ENCODE data around the gene SPINK4.

Gene SPINK4

GRCh38 chr9:33264003-33264472, 24.1 kb downstream of the SPINK4 start:
- no peak for TF ChIP-seq CTCF (IDR thresholded peaks at IDR 0.05; ENCODE audit: extremely low read depth, insufficient read depth, missing control alignments)
- in situ Hi-C loops (cut with MboI; ENCODE audit: low pct_unique_long_range_greater_than_20kb, low sequenced_read_pairs, unreplicated experiment), result no loop called here
- peak; percentile 54 for DNase-seq (ENCODE audit: low spot score)

GRCh38 chr9:33264473-33265177, 24.7 kb downstream of the SPINK4 start, which contains the start of the genes BAG1 and CHMP5:
Gene BAG1 (minus strand): TSS chr9:33264708.
Gene CHMP5 (plus strand): TSS chr9:33265049. CDS start chr9:33265079, 30 bp downstream.
- TF ChIP-seq CTCF (IDR thresholded peaks at IDR 0.05; ENCODE audit: extremely low read depth, insufficient read depth, missing control alignments), result peak; percentile 17
- DNase-seq (ENCODE audit: low spot score), result peak; percentile 99
- in situ Hi-C loops (cut with MboI; ENCODE audit: low pct_unique_long_range_greater_than_20kb, low sequenced_read_pairs, unreplicated experiment), result no loop called here

- DNase-seq (ENCODE audit: low spot score), result no peak
- in situ Hi-C loops (cut with MboI; ENCODE audit: low pct_unique_long_range_greater_than_20kb, low sequenced_read_pairs, unreplicated experiment), result no loop called here
- TF ChIP-seq CTCF (IDR thresholded peaks at IDR 0.05; ENCODE audit: extremely low read depth, insufficient read depth, missing control alignments), result no peak
Measured at GRCh38 chr9:33265211-33265865, 25.4 kb downstream of the SPINK4 start.

GRCh38 chr9:33267151-33267767, 27.3 kb downstream of the SPINK4 start:
- DNase-seq (ENCODE audit: low spot score), result no peak
- in situ Hi-C loops (cut with MboI; ENCODE audit: low pct_unique_long_range_greater_than_20kb, low sequenced_read_pairs, unreplicated experiment), result no loop called here
- no peak for TF ChIP-seq CTCF (IDR thresholded peaks at IDR 0.05; ENCODE audit: extremely low read depth, insufficient read depth, missing control alignments)

GRCh38 chr9:33270146-33270545, 30.2 kb downstream of the SPINK4 start:
- no peak for DNase-seq (ENCODE audit: low spot score)
- in situ Hi-C loops (cut with MboI; ENCODE audit: low pct_unique_long_range_greater_than_20kb, low sequenced_read_pairs, unreplicated experiment), result no loop called here
- TF ChIP-seq CTCF (IDR thresholded peaks at IDR 0.05; ENCODE audit: extremely low read depth, insufficient read depth, missing control alignments), result no peak

- DNase-seq (ENCODE audit: low spot score), result no peak
- no peak for TF ChIP-seq CTCF (IDR thresholded peaks at IDR 0.05; ENCODE audit: extremely low read depth, insufficient read depth, missing control alignments)
- in situ Hi-C loops (cut with MboI; ENCODE audit: low pct_unique_long_range_greater_than_20kb, low sequenced_read_pairs, unreplicated experiment), result no loop called here
Measured at GRCh38 chr9:33272061-33272460, 32.1 kb downstream of the SPINK4 start.

Measured in GM13977 (cell line).